Embryonic facial prominence (tissue), 1 donor: ENCODE data around the gene TMEM63B.
A peak's percentile ranks its signal among the peaks of the same experiment; 100 is the strongest.
"Not testable (repeated sequence)": the region's sequence is repeated elsewhere in the genome, so short reads cannot be mapped to it uniquely, and the experiment has no call there.

ENCODE experiments used
- DNase-seq: peaks from one replicate; pipeline ENCODE4 v3.0.0-alpha.2; 2016; ENCODE audit errors: extremely low spot score

TMEM63B gene

GRCh38 chr6:44127186-44128019 lies at the start of gene TMEM63B, which contains the start of gene MRPL14:
Gene TMEM63B (plus strand): TSS chr6:44127554. CDS start chr6:44134585, 7,031 bp downstream.
Gene MRPL14 (minus strand): TSS chr6:44127452. CDS start chr6:44116611, 10,841 bp downstream.
- DNase-seq, result peak; percentile 85

DNA sequence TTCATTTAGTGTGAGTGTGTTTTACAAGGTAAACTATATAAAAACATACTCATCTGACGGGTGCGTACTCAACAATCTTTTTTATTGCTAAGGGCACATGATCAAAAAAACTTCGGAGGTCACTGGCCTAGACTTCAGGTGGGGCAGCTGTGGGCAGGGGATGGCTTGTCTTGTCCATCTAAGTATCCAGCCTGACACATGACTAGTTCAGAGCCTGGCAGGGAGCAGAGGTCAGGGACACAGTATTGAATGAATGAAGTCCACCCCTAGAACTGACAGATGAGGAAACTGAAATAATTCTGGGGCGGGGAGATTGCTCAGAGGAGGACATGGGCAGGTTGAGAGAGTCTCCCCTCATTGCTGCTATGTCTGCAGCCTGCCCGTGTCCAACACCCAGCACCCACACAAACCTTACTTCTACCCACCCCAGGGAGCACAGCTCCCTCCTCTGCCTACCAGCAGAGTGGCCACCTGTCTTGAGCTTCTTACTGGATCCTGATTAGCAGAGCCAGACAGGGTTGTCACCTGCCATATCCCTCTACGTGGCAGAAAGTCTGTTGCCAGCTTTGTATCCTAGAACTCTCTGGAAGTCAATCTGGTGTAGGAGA lies 49.0 kb upstream of the TMEM63B start:
- no peak for DNase-seq

- peak; percentile 59 for DNase-seq
Observed at GRCh38 chr6:44078827-44079671, 48.3 kb upstream of the TMEM63B start.

DNA sequence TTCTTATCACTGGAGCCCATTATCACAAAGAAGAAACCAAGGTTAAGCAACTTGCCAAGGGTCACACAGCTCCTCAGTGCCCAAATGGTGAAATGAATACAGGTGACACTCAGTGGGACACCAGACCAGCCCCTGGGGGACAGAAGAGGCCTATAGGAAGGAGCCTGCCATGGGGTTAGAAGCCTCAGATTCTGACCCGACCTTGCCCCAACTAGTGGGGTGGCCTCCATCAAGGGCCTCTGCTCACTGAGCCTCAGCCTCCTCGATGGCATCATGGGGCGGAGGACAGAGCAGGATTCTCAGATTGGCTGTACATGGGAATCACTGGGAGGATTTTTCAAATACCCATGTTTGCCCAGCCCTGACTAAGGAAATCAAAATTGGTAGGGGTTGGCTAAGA lies 47.7 kb upstream of the TMEM63B start:
- no peak for DNase-seq

DNA sequence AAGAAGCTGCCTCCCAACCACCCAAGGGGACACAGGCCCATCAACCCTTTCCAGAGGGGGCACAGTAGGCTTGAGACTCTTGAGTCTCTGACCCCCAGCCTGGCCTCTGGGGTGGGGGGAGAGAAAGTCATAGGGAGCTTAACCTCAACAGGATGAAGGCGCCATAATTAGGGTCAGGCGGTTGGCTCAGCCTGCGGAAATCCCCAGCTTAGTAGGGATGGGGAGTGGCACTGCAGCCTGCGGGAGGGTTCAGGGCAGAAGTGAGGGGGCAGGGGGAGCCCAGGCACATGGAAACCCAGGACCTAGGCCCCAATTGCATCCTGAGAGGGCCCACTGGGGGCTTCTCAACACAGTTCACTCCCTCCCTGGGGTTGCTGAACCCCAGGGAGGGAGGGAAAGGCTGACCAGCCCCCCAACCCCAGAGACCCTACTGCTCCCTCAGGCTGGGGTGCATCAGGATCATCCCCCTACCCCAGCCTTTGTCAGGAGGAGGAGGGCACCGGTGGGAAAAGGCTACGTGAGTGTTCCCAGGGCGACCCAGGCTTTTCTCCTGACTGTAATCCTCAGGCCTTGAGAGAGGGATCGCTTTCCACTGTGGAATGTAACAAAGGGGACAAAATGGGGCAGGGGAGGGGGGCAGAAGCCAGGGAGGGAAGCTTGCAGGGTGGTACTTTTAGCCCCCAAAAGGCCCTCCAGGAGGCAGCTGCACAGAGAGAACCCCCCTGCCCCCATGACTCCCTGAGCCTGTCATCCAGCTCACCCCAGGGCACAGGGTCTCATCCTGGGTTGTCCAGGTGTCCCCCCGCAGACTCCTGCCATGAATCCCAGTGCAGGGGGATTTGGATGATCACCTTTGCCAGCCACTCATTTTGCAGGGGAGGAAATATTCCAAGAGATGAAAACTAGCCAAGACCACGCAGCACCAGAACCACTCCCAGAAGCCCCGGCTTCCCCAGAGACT lies 46.5 kb upstream of the TMEM63B start:
- no peak for DNase-seq

DNA sequence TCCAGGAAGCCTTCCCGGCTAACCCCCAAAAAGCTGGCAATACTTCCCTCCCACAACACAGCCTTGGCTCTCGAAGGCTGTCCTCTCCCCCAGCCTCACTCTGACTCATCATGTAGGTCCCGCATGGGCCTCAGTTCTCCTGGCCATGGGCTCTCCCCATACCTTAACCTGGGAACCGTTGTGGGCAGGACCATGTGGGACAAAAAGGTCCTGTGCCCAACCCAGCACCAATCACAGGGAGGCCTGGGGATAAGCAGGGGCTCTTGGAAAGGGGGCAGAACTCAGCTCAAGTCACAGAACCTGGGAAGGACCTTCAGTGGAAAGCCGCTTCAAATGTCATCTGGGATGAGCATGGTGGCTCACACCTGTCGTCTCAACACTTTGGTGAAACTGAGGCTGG lies 45.6 kb upstream of the TMEM63B start:
- no peak for DNase-seq

DNA sequence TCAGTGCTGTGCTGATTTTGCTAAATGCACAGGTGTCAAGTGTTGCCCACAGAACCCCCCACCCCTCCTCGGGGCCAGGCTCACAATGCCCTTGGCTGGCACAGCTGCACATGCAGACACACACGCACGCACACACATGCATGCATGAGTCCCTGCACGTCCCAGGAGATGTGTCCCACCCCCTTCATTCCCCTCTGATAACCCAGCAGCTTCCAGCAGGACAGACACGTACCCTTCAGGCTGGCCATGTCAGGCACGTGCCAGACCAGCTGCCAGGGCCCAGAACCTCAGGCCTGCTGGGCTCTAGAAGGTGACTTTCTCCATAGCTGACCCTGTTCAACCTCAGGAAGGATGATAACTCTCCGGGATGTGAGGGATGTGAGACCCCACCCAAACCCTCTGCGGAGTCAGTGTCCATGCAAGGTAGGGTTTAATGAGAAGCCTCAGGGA lies 44.5 kb upstream of the TMEM63B start:
- DNase-seq, result no peak

DNA sequence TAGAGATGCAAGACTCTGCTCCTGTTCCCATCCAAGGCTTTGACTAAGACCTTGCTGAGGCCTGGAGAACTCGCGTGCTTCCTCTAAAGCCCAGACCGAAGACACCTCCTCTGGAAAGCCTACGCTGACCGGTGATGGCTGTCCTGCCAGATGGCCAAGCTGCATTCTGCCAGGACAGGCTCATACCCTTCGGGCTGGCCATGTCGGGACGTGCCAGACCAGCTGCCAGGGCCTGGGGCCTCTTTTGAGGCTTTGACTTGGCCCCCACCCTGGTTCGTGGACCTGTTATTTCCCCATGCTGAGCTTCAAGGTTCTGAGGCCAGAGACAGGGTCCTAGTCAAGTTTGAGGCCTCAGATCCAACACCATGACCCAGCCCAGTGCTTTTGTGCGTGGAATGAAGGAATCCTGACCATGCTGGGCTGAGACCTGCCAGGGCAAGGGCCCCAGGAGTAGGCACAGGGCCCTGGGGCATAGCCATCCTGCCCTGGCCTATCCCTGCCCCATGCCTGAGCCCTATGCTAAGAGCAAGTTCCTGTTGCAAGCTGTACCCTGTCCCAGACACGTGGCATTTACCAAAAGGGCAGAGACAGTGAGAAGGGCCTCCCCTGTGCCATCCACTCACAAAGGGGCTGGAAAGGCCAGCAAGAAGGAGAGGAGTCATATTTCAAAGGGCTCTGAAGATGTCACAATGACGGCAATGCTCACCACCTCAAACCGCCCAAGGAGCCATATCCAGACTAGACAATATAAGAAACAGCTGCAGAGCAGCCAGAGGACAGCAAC lies 42.9 kb upstream of the TMEM63B start:
- DNase-seq, result no peak

- DNase-seq, result no peak
Observed at GRCh38 chr6:44085219-44085618, 42.1 kb upstream of the TMEM63B start.

- DNase-seq, result no peak
Observed at GRCh38 chr6:44086931-44087574, 40.3 kb upstream of the TMEM63B start.

DNA sequence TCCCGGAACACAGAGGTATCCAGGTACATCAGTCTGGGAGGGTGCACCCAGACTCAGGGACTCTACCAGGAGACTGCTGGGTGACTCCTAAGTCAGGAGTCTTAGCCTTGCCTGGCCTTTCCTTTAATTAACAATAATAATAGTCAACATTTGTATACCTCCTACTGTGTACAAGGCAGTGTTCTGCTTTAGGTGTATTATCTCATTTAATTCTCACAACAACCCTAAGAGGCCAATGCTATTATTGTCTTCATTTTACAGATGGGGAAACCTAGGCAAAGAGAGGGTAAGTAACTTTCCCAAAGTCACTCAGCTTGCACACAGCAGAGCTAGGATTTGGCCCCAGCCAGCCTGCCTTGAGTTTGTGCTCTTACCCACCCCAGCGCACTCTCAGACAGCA lies 39.7 kb upstream of the TMEM63B start:
- DNase-seq, result no peak

DNA sequence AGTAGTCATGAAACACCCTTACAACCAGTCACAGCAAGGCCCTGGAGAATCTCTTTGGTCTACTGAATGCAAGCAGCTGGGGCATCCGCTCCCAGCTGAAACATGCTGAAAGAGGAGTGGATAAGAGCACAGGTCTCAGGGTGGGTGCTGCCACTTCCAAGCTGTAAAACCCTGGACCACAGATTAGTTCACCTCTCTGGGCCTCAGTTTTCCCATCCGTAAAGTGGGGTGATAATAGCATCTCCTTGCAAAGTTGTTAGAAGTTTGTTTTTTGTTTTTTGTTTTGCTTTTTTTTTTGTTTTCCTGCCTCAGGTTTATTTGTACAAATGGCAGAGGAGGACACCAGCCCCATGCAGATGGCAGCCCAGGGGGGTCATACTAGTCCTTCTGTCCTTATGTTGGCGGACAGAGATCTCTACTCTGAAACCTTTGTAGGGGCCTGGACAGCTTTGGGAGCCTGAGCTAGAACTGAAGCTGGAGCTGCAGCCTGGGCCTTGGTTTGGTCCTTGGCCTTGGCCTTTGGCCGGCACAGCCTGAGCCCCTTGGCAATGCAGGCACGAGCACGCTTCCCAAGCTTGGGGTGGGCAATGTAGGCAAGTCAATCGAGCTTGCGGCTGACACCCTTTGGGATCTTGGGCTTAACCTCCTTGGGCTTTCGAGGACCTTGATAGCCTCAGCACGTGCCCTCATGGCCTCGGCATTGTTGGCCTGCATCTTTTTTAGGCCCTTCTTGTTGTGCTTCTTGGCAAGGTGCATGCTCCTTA lies 38.3 kb upstream of the TMEM63B start:
- DNase-seq, result no peak

GRCh38 chr6:44090465-44090864 lies 36.9 kb upstream of the TMEM63B start:
- no peak for DNase-seq

DNA sequence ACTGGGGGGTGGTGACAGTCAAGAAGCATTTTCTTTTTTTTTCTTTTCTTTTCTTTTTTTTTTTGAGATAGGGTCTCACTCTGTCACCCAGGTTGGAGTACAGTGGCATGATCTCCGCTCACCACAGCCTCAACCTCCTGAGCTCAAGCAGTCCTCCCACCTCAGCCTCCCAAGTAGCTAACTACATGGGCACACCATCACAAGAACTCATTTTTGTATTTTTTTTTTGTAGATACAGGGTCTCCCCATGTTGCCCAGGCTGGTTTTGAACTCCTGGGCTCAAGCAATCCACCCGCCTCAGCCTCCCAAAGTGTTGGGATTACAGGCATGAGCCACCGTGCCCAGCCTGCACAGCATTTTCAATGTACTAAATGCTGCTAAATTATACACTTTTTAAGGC lies 36.0 kb upstream of the TMEM63B start:
- not testable (repeated sequence) for DNase-seq

DNA sequence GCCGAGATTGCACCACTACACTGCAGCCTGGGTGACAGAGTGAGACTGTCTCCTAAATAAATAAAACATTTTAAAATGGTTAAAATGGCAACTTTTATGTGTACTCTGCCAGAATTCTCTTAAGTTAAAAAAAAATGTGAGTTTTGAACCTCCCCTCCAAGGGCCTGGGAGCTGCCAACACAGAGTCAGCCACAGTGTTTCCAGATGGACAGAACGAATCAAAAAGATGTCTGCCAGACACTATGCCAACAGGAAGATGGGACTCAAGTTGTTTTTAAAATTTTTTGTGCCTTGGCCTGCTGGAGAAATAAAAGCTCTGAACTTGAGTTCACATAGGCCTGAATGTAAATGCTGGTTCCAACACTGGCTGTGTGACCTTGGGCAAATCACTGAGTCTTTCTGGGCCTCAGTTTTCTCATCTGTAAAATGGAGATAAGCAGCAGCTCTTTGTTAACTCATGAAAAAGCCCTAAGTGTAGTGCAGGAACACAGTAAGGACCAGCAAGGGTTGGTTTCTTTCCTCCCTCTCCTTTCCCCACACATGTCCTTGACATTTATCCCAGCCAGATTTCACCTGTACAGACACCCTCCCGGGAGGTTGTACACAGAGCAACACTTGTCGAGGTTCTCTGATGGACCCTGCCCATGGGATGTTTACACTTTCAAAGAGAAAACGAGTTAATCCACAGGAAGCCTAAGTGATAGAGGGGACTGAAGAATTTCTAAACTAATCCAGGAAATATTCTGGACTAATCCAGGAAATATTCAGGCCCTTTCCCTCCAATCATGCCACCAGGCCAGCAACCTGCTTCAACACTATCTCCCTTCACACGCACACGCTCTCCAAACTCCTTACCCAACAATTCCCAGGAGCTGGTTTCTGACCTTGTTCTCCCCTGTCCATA lies 35.1 kb upstream of the TMEM63B start:
- no peak for DNase-seq

DNA sequence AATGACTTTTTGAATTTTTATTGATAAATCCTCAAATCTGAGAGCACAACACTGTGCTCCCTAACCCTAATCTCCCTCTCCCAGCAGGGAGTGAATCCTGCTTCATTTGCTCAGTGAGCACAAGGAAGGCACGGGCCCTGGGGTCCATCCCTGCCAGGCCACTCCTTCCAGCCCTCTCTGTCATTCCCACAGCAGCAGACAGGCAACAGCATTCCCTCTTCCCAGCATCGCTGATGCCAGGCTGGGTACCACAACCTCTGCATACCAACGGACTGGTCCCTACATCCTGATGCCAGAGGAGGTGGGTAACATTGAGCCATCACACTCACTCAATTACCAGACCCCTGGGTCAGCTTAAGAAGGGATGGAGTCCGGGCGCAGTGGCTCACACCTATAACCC lies 34.3 kb upstream of the TMEM63B start:
- no peak for DNase-seq

DNA sequence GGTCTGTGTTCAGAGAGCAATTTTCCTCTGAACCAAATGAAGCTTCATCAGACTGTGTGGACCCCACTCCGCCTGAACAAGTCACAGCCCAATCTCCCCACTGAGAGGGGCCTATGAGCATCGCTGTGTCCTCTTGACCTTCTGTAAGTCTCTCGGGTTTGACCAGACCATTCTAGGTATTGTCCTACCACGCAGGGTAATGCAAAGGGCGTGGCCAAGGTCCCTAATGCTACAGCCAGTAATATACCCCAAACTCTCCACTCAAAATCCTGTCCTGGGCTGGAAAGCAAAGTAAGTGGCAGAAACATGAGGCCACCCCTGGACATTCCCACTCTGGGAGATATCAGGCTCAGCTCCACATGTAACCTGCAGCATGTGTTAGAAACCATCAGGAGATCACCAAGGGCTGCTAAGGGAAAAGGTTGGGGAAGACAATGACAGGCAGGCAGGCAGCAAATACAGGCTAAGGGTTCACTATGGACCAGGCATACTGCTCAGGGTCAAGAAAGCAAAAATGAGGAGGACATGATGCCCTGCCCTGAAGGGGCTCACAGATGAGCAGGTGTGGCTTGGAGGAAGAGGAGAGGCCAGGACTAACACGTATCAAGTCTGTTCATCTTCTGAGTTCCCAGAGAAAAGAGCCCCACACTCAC lies 33.5 kb upstream of the TMEM63B start:
- no peak for DNase-seq
